ENCODE data around the gene B3GALT4. TPM values are rescaled to one million over a fixed set of nuclear protein-coding genes. Genes with fewer than 3 reads are reported as not detected.
"Not testable (repeated sequence)": the region's sequence is repeated elsewhere in the genome, so short reads cannot be mapped to it uniquely, and the experiment has no call there.

B3GALT4 gene
- total RNA-seq, 3 donors from 2014 or later = 21.6 to 41.7 (median 24.2) TPM

- H3K36me3 ChIP-seq (ENCODE audit: low read depth) = no peaks in the 10 kb centered on the region
- no peaks in the 10 kb centered on the region for H3K4me1 ChIP-seq (ENCODE audit: low read depth)
- ATAC-seq (no peak), DNase-seq (no peak)
- H3K9me3 ChIP-seq = no peaks in the 10 kb centered on the region
- intact Hi-C loops (cut with DNase I, micrococcal nuclease) = no loop called here
- no peak overlapping the region for H3K4me3 ChIP-seq
- no peak for TF ChIP-seq CTCF (IDR thresholded peaks at IDR 0.05)
These were observed 17.9 kb upstream of the B3GALT4 start for GRCh38 chr6:33259032-33259431.

- H3K36me3 ChIP-seq (ENCODE audit: low read depth); ATAC-seq; intact Hi-C loops (cut with DNase I, micrococcal nuclease); H3K4me1 ChIP-seq (ENCODE audit: low read depth); H3K9me3 ChIP-seq; DNase-seq; H3K4me3 ChIP-seq: not testable (repeated sequence)
These were observed 14.4 kb upstream of the B3GALT4 start for GRCh38 chr6:33262490-33262889.

GRCh38 chr6:33264015-33264414 lies 12.9 kb upstream of the B3GALT4 start:
- Histone ChIP-seq H3K9me3 (no peaks in the 10 kb centered on the region), H3K4me3 (no peak overlapping the region), H3K4me1 (ENCODE audit: low read depth) (no peaks in the 10 kb centered on the region), H3K36me3 (ENCODE audit: low read depth) (no peaks in the 10 kb centered on the region)
- DNase-seq (no peak), ATAC-seq (peak; percentile 8)
- TF ChIP-seq CTCF (IDR thresholded peaks at IDR 0.05) = no peak
- intact Hi-C loops (cut with DNase I, micrococcal nuclease) = no loop called here

GRCh38 chr6:33271117-33271467 lies 5.8 kb upstream of the B3GALT4 start:
- DNase-seq (no peak), ATAC-seq (peak; percentile 37)
- peaks cover 41% of the 10 kb centered on the region for H3K4me1 ChIP-seq (ENCODE audit: low read depth)
- H3K9me3 ChIP-seq = no peaks in the 10 kb centered on the region
- no peaks in the 10 kb centered on the region for H3K36me3 ChIP-seq (ENCODE audit: low read depth)
- intact Hi-C loops (cut with DNase I, micrococcal nuclease) = no loop called here
- peak overlapping the region; percentile 69 for H3K4me3 ChIP-seq
- no peak for TF ChIP-seq CTCF (IDR thresholded peaks at IDR 0.05)

GRCh38 chr6:33271468-33272274 lies 5.3 kb upstream of the B3GALT4 start, which contains the start of the genes RPS18 and VPS52:
Gene RPS18 (plus strand): TSS chr6:33272075. CDS start chr6:33272120, 45 bp downstream.
Gene VPS52 (minus strand): TSS chr6:33271876. CDS start chr6:33271675, 201 bp downstream.
- TF ChIP-seq CTCF (IDR thresholded peaks at IDR 0.05) = no peak
- Histone ChIP-seq H3K4me3 (peak within 1 kb of the TSS; percentile 69), H3K4me1 (ENCODE audit: low read depth) (peaks cover 47% of the 10 kb centered on the region), H3K36me3 (ENCODE audit: low read depth) (no peaks in the 10 kb centered on the region), H3K9me3 (no peaks in the 10 kb centered on the region)
- intact Hi-C loops (cut with DNase I, micrococcal nuclease) = no loop called here
- ATAC-seq = peak; percentile 92
- peak; percentile 90 to 97 (median 92) for DNase-seq

GRCh38 chr6:33272275-33273128 lies 4.4 kb upstream of the B3GALT4 start:
- ATAC-seq (peak; percentile 2), DNase-seq (no peak)
- H3K4me1 ChIP-seq (ENCODE audit: low read depth) = peaks cover 50% of the 10 kb centered on the region
- H3K36me3 ChIP-seq (ENCODE audit: low read depth) = no peaks in the 10 kb centered on the region
- intact Hi-C loops (cut with DNase I, micrococcal nuclease) = no loop called here
- H3K9me3 ChIP-seq = no peaks in the 10 kb centered on the region
- H3K4me3 ChIP-seq = peak overlapping the region; percentile 69
- TF ChIP-seq CTCF (IDR thresholded peaks at IDR 0.05) = no peak
